Measurements from ENCODE around the gene SUMO3.

Gene SUMO3

GRCh38 chr21:44801468-44802395 is 16.1 kb downstream of the SUMO3 start, which contains the start of gene UBE2G2:
Gene UBE2G2, minus strand, starts transcription at chr21:44801820. Its CDS starts 72 bp downstream, at chr21:44801748.
- Histone ChIP-seq H3K4me3 (ENCODE audit: low read length, poor library complexity, severe bottlenecking) (peak within 1 kb of the TSS; percentile 97), H3K27me3 (ENCODE audit: insufficient read depth, low read length, poor library complexity, severe bottlenecking) (no peaks in the 10 kb centered on the region), H3K79me2 (ENCODE audit: insufficient read depth, low read length) (peaks cover 70% of the 10 kb centered on the region), H3K4me1 (ENCODE audit: insufficient read depth, low read length, poor library complexity, severe bottlenecking) (peaks cover 12% of the 10 kb centered on the region), H3K9me3 (ENCODE audit: insufficient read depth, low read depth, low read length) (no peaks in the 10 kb centered on the region), H3K9me2 (replicated peaks; ENCODE audit: low read depth, low read length) (no peaks in the 10 kb centered on the region), H3K36me3 (ENCODE audit: insufficient read depth, low read length) (peaks cover 26% of the 10 kb centered on the region; the same call in 1 of the 2 replicates), H3K4me2 (ENCODE audit: low read depth, low read length, poor library complexity, severe bottlenecking) (peak within 1 kb of the TSS; percentile 89), H4K20me1 (ENCODE audit: insufficient read depth, low read length, poor library complexity, severe bottlenecking) (peaks cover 22% of the 10 kb centered on the region), H2AFZ (ENCODE audit: low read length) (peak within 1 kb of the TSS; percentile 94), H3K9ac (ENCODE audit: low read depth, low read length, poor library complexity, severe bottlenecking) (peak within 1 kb of the TSS; percentile 91), H3F3A (ENCODE audit: low read depth) (peaks cover 4% of the 10 kb centered on the region; the same call in 1 of the 2 replicates)
- no peak for TF ChIP-seq CTCF (conservative IDR thresholded peaks at IDR 0.05; ENCODE audit: low read length)
- no peak for TF ChIP-seq EZH2phosphoT487 (IDR thresholded peaks at IDR 0.05; ENCODE audit: borderline replicate concordance)

GRCh38 chr21:44800971-44801467 is 16.8 kb downstream of the SUMO3 start:
- H3K36me3 ChIP-seq (ENCODE audit: insufficient read depth, low read length), result peaks cover 19% of the 10 kb centered on the region; the same call in 1 of the 2 replicates
- H3K4me3 ChIP-seq (ENCODE audit: low read length, poor library complexity, severe bottlenecking), result peak overlapping the region; percentile 97
- peaks cover 14% of the 10 kb centered on the region for H3K4me1 ChIP-seq (ENCODE audit: insufficient read depth, low read length, poor library complexity, severe bottlenecking)
- H3F3A ChIP-seq (ENCODE audit: low read depth), result peaks cover 4% of the 10 kb centered on the region; the same call in 1 of the 2 replicates
- peaks cover 24% of the 10 kb centered on the region for H4K20me1 ChIP-seq (ENCODE audit: insufficient read depth, low read length, poor library complexity, severe bottlenecking)
- no peaks in the 10 kb centered on the region for H3K27me3 ChIP-seq (ENCODE audit: insufficient read depth, low read length, poor library complexity, severe bottlenecking)
- H3K9ac ChIP-seq (ENCODE audit: low read depth, low read length, poor library complexity, severe bottlenecking), result peak overlapping the region; percentile 91
- H3K4me2 ChIP-seq (ENCODE audit: low read depth, low read length, poor library complexity, severe bottlenecking), result peak overlapping the region; percentile 89
- H2AFZ ChIP-seq (ENCODE audit: low read length), result peak overlapping the region; percentile 94; the same call in 1 of the 2 replicates
- no peaks in the 10 kb centered on the region for H3K9me2 ChIP-seq (replicated peaks; ENCODE audit: low read depth, low read length)
- H3K9me3 ChIP-seq (ENCODE audit: insufficient read depth, low read depth, low read length), result no peaks in the 10 kb centered on the region
- H3K79me2 ChIP-seq (ENCODE audit: insufficient read depth, low read length), result peaks cover 78% of the 10 kb centered on the region
- TF ChIP-seq EZH2phosphoT487 (IDR thresholded peaks at IDR 0.05; ENCODE audit: borderline replicate concordance) (no peak), CTCF (conservative IDR thresholded peaks at IDR 0.05; ENCODE audit: low read length) (peak; percentile 64)

GRCh38 chr21:44800103-44800502 is 17.8 kb downstream of the SUMO3 start:
- no peak for TF ChIP-seq EZH2phosphoT487 (IDR thresholded peaks at IDR 0.05; ENCODE audit: borderline replicate concordance)
- TF ChIP-seq CTCF (conservative IDR thresholded peaks at IDR 0.05; ENCODE audit: low read length), result peak; percentile 67
- peak overlapping the region; percentile 91 for H3K9ac ChIP-seq (ENCODE audit: low read depth, low read length, poor library complexity, severe bottlenecking)
- H2AFZ ChIP-seq (ENCODE audit: low read length), result no peak overlapping the region

More at GRCh38 chr21:44800103-44800502, 17.8 kb downstream of the SUMO3 start:
- Histone ChIP-seq H3K79me2 (ENCODE audit: insufficient read depth, low read length) (peaks cover 84% of the 10 kb centered on the region), H3K36me3 (ENCODE audit: insufficient read depth, low read length) (peaks cover 10% of the 10 kb centered on the region; the same call in 1 of the 2 replicates), H3K4me1 (ENCODE audit: insufficient read depth, low read length, poor library complexity, severe bottlenecking) (peaks cover 20% of the 10 kb centered on the region), H4K20me1 (ENCODE audit: insufficient read depth, low read length, poor library complexity, severe bottlenecking) (peaks cover 28% of the 10 kb centered on the region), H3K9me2 (replicated peaks; ENCODE audit: low read depth, low read length) (no peaks in the 10 kb centered on the region), H3K9me3 (ENCODE audit: insufficient read depth, low read depth, low read length) (no peaks in the 10 kb centered on the region), H3K27me3 (ENCODE audit: insufficient read depth, low read length, poor library complexity, severe bottlenecking) (no peaks in the 10 kb centered on the region), H3F3A (ENCODE audit: low read depth) (peaks cover 4% of the 10 kb centered on the region; the same call in 1 of the 2 replicates), H3K4me3 (ENCODE audit: low read length, poor library complexity, severe bottlenecking) (peak overlapping the region; percentile 97), H3K4me2 (ENCODE audit: low read depth, low read length, poor library complexity, severe bottlenecking) (peak overlapping the region; percentile 89)

All from Loucy (cell line).